H1 (cell line): ENCODE measurements around the gene C12orf43. TPM values are rescaled to one million over a fixed set of nuclear protein-coding genes. Genes with fewer than 3 reads are reported as not detected.
"Not testable (repeated sequence)": the region's sequence is repeated elsewhere in the genome, so short reads cannot be mapped to it uniquely, and the experiment has no call there.

Experiments
- CTCF ChIA-PET: fragments of 300-600 bp; sonication (Branson Sonifier 250); formaldehyde crosslinking; loops from one replicate; lab custom pipeline; 2021; ENCODE audit not compliant: partially characterized antibody; lab: Charles Lee
- POLR2A ChIA-PET: fragments of 300-600 bp; sonication (Branson Sonifier 250); formaldehyde crosslinking; loops from one replicate; lab custom pipeline; 2021; ENCODE audit warnings: inconsistent platforms; ENCODE audit not compliant: partially characterized antibody; lab: Charles Lee
- DNase-seq, 2 experiments: peaks; one replicate each; pipeline versions ENCODE4 v3.0.0 to v3.0.0-alpha.2; 2010 to 2022; ENCODE audit warnings: low spot score in 2 of 2, low read depth in 1 of 2, mixed read lengths in 1 of 2
- FAIRE-seq: peaks from 2 replicates; lab custom pipeline; 2011; peaks lifted over from hg19 to GRCh38; lab: Jason Lieb, UNC
- H2AFZ ChIP-seq: 2 replicates; pipeline ENCODE4 v1.8.1; 2012; ENCODE audit warnings: low read length, inconsistent platforms
- H2AK5ac ChIP-seq: 2 replicates; pipeline ENCODE4 v1.6.1; 2013; ENCODE audit warnings: low read depth, low read length
- H2BK120ac ChIP-seq: replicated peaks from 2 replicates; pipeline ENCODE3; 2013; ENCODE audit warnings: low read depth, low read length, inconsistent platforms
- H2BK12ac ChIP-seq: 2 replicates; pipeline ENCODE4 v1.6.1; 2013; ENCODE audit warnings: low read depth, low read length
- H2BK15ac ChIP-seq: 2 replicates; pipeline ENCODE4 v1.6.1; 2013; ENCODE audit warnings: low read length
- H2BK20ac ChIP-seq: 2 replicates; pipeline ENCODE4 v1.6.1; 2013; ENCODE audit warnings: low read length
- H2BK5ac ChIP-seq: 2 replicates; pipeline ENCODE4 v1.6.1; 2013; ENCODE audit warnings: low read depth, low read length
- H3K14ac ChIP-seq: 2 replicates; pipeline ENCODE4 v1.6.1; 2013; ENCODE audit warnings: inconsistent platforms; ENCODE audit not compliant: insufficient read length
- H3K18ac ChIP-seq: 2 replicates; pipeline ENCODE4 v1.6.1; 2013; ENCODE audit warnings: low read length; ENCODE audit errors: extremely low read depth
- H3K23ac ChIP-seq: 2 replicates; pipeline ENCODE4 v1.6.1; 2013; ENCODE audit warnings: inconsistent platforms; ENCODE audit not compliant: insufficient read length
- H3K23me2 ChIP-seq: 2 replicates; pipeline ENCODE4 v1.6.1; 2013; ENCODE audit warnings: low read depth, low read length
- H3K27ac ChIP-seq: 2 replicates; pipeline ENCODE4 v1.6.1; 2011; ENCODE audit warnings: low read depth, low read length, inconsistent platforms
- H3K27me3 ChIP-seq, 4 experiments: replicated peaks in 1 of 4; 1 replicate in 1 of 4; 2 replicates in 3 of 4; pipeline versions ENCODE4 v1.6.1 to v1.8.1; 2011 to 2013; ENCODE audit warnings: low read length in 3 of 4, mild to moderate bottlenecking in 3 of 4, inconsistent platforms in 2 of 4, mixed read lengths in 2 of 4, moderate library complexity in 1 of 4; ENCODE audit not compliant: control insufficient read depth in 3 of 4, insufficient read depth in 3 of 4; ENCODE audit errors: extremely low read depth in 1 of 4
- H3K36me3 ChIP-seq, 4 experiments: 2 replicates each; pipeline versions ENCODE4 v1.6.1 to v1.8.1; 2011 to 2013; ENCODE audit warnings: mild to moderate bottlenecking in 4 of 4, low read length in 3 of 4, moderate library complexity in 2 of 4, control low read depth in 1 of 4, inconsistent platforms in 1 of 4; ENCODE audit not compliant: insufficient read depth in 4 of 4, control insufficient read depth in 2 of 4
- H3K4ac ChIP-seq: replicated peaks from 2 replicates; pipeline ENCODE3; 2013; ENCODE audit warnings: low read length, low read depth, mixed read lengths, inconsistent platforms; ENCODE audit not compliant: insufficient read length
- H3K4me1 ChIP-seq, 4 experiments: replicated peaks in 1 of 4; 1 replicate in 1 of 4; 2 replicates in 3 of 4; pipeline versions ENCODE4 v1.6.1 to v1.8.1; 2011 to 2013; ENCODE audit warnings: low read length in 3 of 4, inconsistent platforms in 2 of 4, mixed read lengths in 1 of 4; ENCODE audit not compliant: insufficient read depth in 4 of 4, control insufficient read depth in 3 of 4
- H3K4me2 ChIP-seq, 2 experiments: 2 replicates each; pipeline versions ENCODE4 v1.6.1 to v1.8.1; 2011 to 2013; ENCODE audit warnings: low read depth in 2 of 2, low read length in 2 of 2, control low read depth in 1 of 2, inconsistent platforms in 1 of 2, mild to moderate bottlenecking in 1 of 2; ENCODE audit not compliant: insufficient read depth in 1 of 2
- H3K4me3 ChIP-seq, 4 experiments: fragments of 200-600, 300-600 bp in 1 of 4; sonication (generic), shearing (Covaris generic), sonication (Bioruptor Twin) in 1 of 4; 2 replicates each; pipeline versions ENCODE4 v1.5.1 to v1.8.1; 2011 to 2016; ENCODE audit warnings: low read length in 4 of 4, low read depth in 3 of 4, control low read depth in 2 of 4, inconsistent platforms in 2 of 4, mild to moderate bottlenecking in 2 of 4, mixed read lengths in 1 of 4, moderate library complexity in 1 of 4; ENCODE audit not compliant: insufficient read depth in 2 of 4; ENCODE audit errors: extremely low read depth in 1 of 4
- H3K56ac ChIP-seq: replicated peaks from 2 replicates; pipeline ENCODE3; 2013; ENCODE audit warnings: low read depth, mild to moderate bottlenecking, mixed read lengths, low read length, inconsistent platforms; ENCODE audit not compliant: insufficient read length
- H3K79me1 ChIP-seq: 2 replicates; pipeline ENCODE4 v1.6.1; 2013; ENCODE audit warnings: low read depth, low read length, control low read depth
- H3K79me2 ChIP-seq, 2 experiments: 2 replicates each; pipeline versions ENCODE4 v1.6.1 to v1.8.1; 2012 to 2013; ENCODE audit warnings: low read length in 2 of 2, mild to moderate bottlenecking in 2 of 2, inconsistent platforms in 1 of 2; ENCODE audit not compliant: insufficient read depth in 2 of 2, control insufficient read depth in 1 of 2
- H3K9ac ChIP-seq, 4 experiments: replicated peaks in 1 of 4; 1 replicate in 1 of 4; 2 replicates in 3 of 4; pipeline versions ENCODE4 v1.6.1 to v1.8.1; 2011 to 2013; ENCODE audit warnings: low read depth in 3 of 4, low read length in 3 of 4, control low read depth in 2 of 4, mild to moderate bottlenecking in 2 of 4, moderate library complexity in 2 of 4, inconsistent platforms in 1 of 4; ENCODE audit errors: extremely low read depth in 1 of 4
- H3K9me3 ChIP-seq, 2 experiments: 2 replicates each; pipeline versions ENCODE4 v1.6.1 to v1.8.1; 2012 to 2013; ENCODE audit warnings: mild to moderate bottlenecking in 2 of 2, moderate library complexity in 2 of 2, control low read depth in 1 of 2, inconsistent platforms in 1 of 2, low read depth in 1 of 2, low read length in 1 of 2, mixed read lengths in 1 of 2; ENCODE audit not compliant: insufficient read depth in 2 of 2
- H4K20me1 ChIP-seq, 2 experiments: replicated peaks in 1 of 2; 2 replicates each; pipeline versions ENCODE3 to v1.8.1; 2011 to 2013; ENCODE audit warnings: inconsistent platforms in 2 of 2, low read length in 2 of 2, mild to moderate bottlenecking in 1 of 2; ENCODE audit not compliant: insufficient read depth in 2 of 2, control insufficient read depth in 1 of 2
- H4K5ac ChIP-seq: 2 replicates; pipeline ENCODE4 v1.6.1; 2013; ENCODE audit warnings: low read length, low read depth, mixed read lengths, inconsistent platforms; ENCODE audit not compliant: insufficient read length
- H4K8ac ChIP-seq: 2 replicates; pipeline ENCODE4 v1.8.0; 2013; ENCODE audit warnings: mild to moderate bottlenecking, moderate library complexity, low read length, inconsistent platforms; ENCODE audit not compliant: insufficient read depth; ENCODE audit errors: extremely low read depth
- H4K91ac ChIP-seq: replicated peaks from 2 replicates; pipeline ENCODE3; 2013; ENCODE audit warnings: low read length, mixed read lengths, inconsistent platforms; ENCODE audit not compliant: insufficient read length
- WGBS, 2 experiments: shearing (Covaris generic) in 1 of 2; methylation state at CpG; one replicate each; pipeline versions ENCODE4 v1.1.6 to v1.1.7; 2013 to 2015; ENCODE audit warnings: low lambda C conversion rate in 2 of 2, mixed read lengths in 2 of 2, inconsistent platforms in 1 of 2, low coverage in 1 of 2, missing lambda C conversion rate in 1 of 2; ENCODE audit not compliant: insufficient replicate concordance in 2 of 2, insufficient coverage in 1 of 2, insufficient read length in 1 of 2; ENCODE audit errors: extremely low coverage in 1 of 2, missing lambda C conversion rate in 1 of 2; 5-methylcytosine and 5-hydroxymethylcytosine counted together
- polyA plus RNA-seq, 7 experiments: library from polyadenylated mRNA; depleted of rRNA in 3 of 7; stranded (reverse) in 5 of 7; unstranded in 2 of 7; fragments of >200 nt in 5 of 7; fragments of 200-250 nt in 2 of 7; gene quantifications; 1 replicate in 5 of 7; 2 replicates in 1 of 7; 4 replicates in 1 of 7; pipeline versions ENCODE4 v1.2.1 to v1.2.3, GENCODE V29; 2011 to 2013; ENCODE audit warnings: missing spikeins in 2 of 7, mixed read lengths in 2 of 7
- total RNA-seq: library from RNA; stranded (reverse); fragmentation: NEBNext Ultra II Directional; extraction: Animal tissue kit (Norgen Biotek cat#: 25700); gene quantifications from 2 replicates; pipeline ENCODE4 v1.2.1, GENCODE V29; 2021

C12orf43 gene
- total and polyA plus RNA-seq, 2 of the 8 experiments (the other 6 are each of a cell fraction or from before 2014, with no cell fraction given) = 9.2 to 22.3 TPM

- H2BK120ac ChIP-seq, H3K9me3 ChIP-seq, H3K4me2 ChIP-seq, H2BK20ac ChIP-seq, H2BK12ac ChIP-seq, H3K14ac ChIP-seq, H4K20me1 ChIP-seq, H3K79me1 ChIP-seq, H2BK5ac ChIP-seq, H4K5ac ChIP-seq, H3K27me3 ChIP-seq, H3K4me1 ChIP-seq, H3K4me3 ChIP-seq, H3K56ac ChIP-seq, DNase-seq, H2AK5ac ChIP-seq, H2BK15ac ChIP-seq, H4K91ac ChIP-seq, H3K4ac ChIP-seq, H3K36me3 ChIP-seq, H3K23ac ChIP-seq, H3K27ac ChIP-seq, H3K18ac ChIP-seq, H3K79me2 ChIP-seq, H2AFZ ChIP-seq, H3K23me2 ChIP-seq, FAIRE-seq, POLR2A ChIA-PET, H4K8ac ChIP-seq, H3K9ac ChIP-seq: not testable (repeated sequence)
- 88% methylated on average over 12 of the region's 12 CpGs; no CpG with 5 or more reads in 1 of the 2 experiments for WGBS, 2 experiments
- CTCF ChIA-PET = interaction anchor here (0.7 to 2.0 kb wide), 5 partner anchors 13 to 397 kb away, joined by 3 to 10 read pairs (median 3); no protein-coding TSS in a partner anchor
Measured at GRCh38 chr12:121047400-121047799, 31.1 kb upstream of the C12orf43 start.
